PFSK-1 (cell line): Measurements from ENCODE around the gene IGFLR1.

Source experiments
- FOXP2 ChIP-seq: optimal IDR thresholded peaks from 2 replicates; pipeline ENCODE3; 2011; ENCODE audit warnings: borderline replicate concordance, control low read depth, inconsistent platforms; ENCODE audit not compliant: insufficient read depth; ENCODE audit errors: extremely low read length, extremely low read depth
- POLR2AphosphoS5 ChIP-seq: IDR thresholded peaks from 2 replicates; pipeline ENCODE4 v1.6.1; 2012; ENCODE audit warnings: low read depth, mild to moderate bottlenecking, control low read depth, low read length, moderate library complexity
- REST ChIP-seq, 2 experiments: IDR thresholded peaks; 2 replicates each; pipeline versions ENCODE4 v1.6.1 to v1.8.0; 2011 to 2012; ENCODE audit warnings: low read depth in 2 of 2, low read length in 2 of 2, control low read depth in 1 of 2, inconsistent platforms in 1 of 2, mild to moderate bottlenecking in 1 of 2, moderate library complexity in 1 of 2; ENCODE audit not compliant: insufficient read depth in 1 of 2
- SIN3A ChIP-seq: IDR thresholded peaks from 2 replicates; pipeline ENCODE4 v1.6.1; 2012; ENCODE audit warnings: mild to moderate bottlenecking, low read length, moderate library complexity, borderline replicate concordance; ENCODE audit not compliant: insufficient read depth
- TAF1 ChIP-seq: IDR thresholded peaks from 2 replicates; pipeline ENCODE4 v1.6.1; 2012; ENCODE audit warnings: low read length, control low read depth, borderline replicate concordance; ENCODE audit not compliant: insufficient read depth

The IGFLR1 gene

GRCh38 chr19:35704218-35704617, 38.0 kb downstream of the IGFLR1 start, which contains the start of gene ZBTB32:
ZBTB32 (plus strand) TSS chr19:35704558; CDS start chr19:35714627, 10,069 bp downstream.
- TF ChIP-seq REST (IDR thresholded peaks at IDR 0.05; ENCODE audit: insufficient read depth in 1 of 2, low read depth in 2 of 2, low read length in 2 of 2) (peak; percentile 59 to 80), SIN3A (no peak), POLR2AphosphoS5 (no peak)

- TF ChIP-seq SIN3A (no peak), TAF1 (no peak), FOXP2 (no peak), REST (IDR thresholded peaks at IDR 0.05; ENCODE audit: insufficient read depth in 1 of 2, low read depth in 2 of 2, low read length in 2 of 2) (no peak), POLR2AphosphoS5 (no peak)
Observed at GRCh38 chr19:35703343-35703742, 38.9 kb downstream of the IGFLR1 start.

GRCh38 chr19:35702223-35703012, 39.8 kb downstream of the IGFLR1 start:
- TF ChIP-seq SIN3A (peak; percentile 6; the same call in 1 of the 2 replicates), REST (IDR thresholded peaks at IDR 0.05; ENCODE audit: insufficient read depth in 1 of 2, low read depth in 2 of 2, low read length in 2 of 2) (0 out of 4 replicates have a peak, but pooled peaks of 1 of the 2 experiments have one; percentile 51), POLR2AphosphoS5 (peak; percentile 59; the same call in 1 of the 2 replicates), FOXP2 (peak; percentile 73), TAF1 (peak; percentile 57; the same call in 1 of the 2 replicates)

- no peak for TF ChIP-seq POLR2AphosphoS5
- no peak for TF ChIP-seq SIN3A
- TF ChIP-seq FOXP2 = no peak
- no peak for TF ChIP-seq TAF1
- TF ChIP-seq REST (IDR thresholded peaks at IDR 0.05; ENCODE audit: insufficient read depth in 1 of 2, low read depth in 2 of 2, low read length in 2 of 2) = no peak
Observed at GRCh38 chr19:35696835-35697234, 45.4 kb downstream of the IGFLR1 start.
